ENCODE measurements around the gene ZC3H12D.
A peak's percentile ranks its signal among the peaks of the same experiment; 100 is the strongest.
"Not testable (repeated sequence)": the region's sequence is repeated elsewhere in the genome, so short reads cannot be mapped to it uniquely, and the experiment has no call there.

The ZC3H12D gene

GRCh38 chr6:149484733-149485700 is at the start of gene ZC3H12D:
TSS of gene ZC3H12D (minus strand) at chr6:149485014. CDS start at chr6:149474543, 10,471 bp downstream.
- DNase-seq: no peak

DNA sequence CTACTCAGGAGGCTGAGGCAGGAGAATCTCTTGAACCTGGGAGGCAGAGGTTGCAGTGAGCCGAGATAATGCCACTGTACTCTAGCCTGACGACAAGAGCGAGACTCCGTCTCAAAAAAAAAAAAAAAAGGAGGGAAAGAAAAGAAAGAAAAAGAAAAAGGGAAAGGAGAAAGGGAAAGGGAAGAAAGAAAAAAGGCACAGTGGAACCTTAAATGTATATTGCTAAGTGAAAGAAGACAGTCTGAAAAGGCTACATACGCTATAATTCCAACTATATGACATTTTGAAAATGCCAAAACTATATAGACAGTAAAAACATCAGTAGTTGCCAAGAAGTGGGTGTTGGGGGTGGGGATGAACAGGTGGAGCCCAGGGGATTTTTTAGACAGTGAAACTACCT is 44.8 kb upstream of the ZC3H12D start:
- no peak for DNase-seq

DNA sequence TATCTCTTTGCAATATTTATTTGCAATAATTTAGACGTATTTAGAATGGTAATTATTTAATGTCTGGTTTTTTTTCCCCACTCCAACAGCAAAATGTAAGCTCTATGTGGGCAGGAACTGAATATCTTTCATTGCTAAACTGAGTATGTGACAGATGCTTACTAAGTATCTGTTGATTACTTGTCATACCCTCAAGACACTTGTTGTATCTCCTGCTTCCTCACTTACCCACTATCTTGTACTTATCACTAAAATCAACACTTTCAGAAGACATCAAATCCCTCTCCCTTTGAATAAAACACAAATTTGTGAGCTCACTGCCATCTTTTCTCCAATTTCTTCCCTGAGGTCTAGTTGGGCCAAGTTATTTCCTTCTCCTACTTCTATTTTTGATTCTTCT is 30.7 kb upstream of the ZC3H12D start:
- no peak for DNase-seq

DNA sequence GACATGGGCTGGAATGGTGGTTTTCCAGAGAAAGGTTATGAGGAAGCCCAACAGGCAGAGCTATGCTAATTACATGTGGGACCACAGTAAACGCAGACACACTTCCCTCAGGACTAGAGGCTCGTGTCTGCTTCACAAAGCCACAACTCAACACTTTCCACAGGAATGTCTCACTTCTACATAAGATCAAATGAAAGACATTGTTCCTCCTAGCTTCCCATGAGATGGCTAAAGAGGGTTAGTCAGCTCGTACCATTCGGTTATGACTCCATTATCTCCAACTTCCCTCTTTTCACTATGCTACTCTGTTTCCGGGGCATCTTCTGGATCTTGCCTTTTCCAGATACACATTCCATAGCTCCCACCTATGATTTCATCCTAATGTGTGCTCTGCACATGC is 29.1 kb upstream of the ZC3H12D start:
- DNase-seq: no peak

DNA sequence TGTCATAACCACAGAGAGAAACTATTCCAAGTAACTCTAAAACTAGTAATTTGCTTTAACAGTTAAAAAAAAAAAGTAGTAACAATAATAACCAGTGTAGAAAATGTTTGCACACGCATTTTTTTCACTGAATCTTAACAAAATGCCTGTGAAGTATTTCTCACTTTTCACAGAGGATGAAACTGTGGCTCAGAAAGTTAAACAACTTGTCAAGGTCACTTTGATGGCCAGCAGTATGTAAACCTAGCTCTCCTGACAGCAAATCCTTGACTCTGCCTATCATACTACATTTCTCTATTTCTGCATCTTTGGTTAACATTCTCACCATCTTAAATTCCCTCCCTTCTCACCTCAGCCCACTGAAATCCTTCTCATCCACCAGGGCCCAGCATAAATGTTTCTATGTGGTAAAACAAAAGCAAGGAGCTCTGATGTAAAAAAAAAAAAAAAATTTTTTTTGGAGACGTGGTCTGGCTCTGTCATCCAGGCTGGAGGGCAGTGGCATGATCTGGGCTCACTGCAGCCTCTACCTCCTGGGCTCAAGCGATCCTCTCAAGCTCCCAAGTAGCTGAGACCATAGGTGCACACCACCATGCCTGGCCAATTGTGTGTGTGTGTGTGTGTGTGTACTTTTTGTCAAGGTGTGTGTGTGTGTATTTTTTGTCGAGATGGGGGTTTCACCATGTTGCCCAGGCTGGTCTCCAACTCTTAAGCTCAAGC is 26.1 kb upstream of the ZC3H12D start:
- no peak for DNase-seq

DNA sequence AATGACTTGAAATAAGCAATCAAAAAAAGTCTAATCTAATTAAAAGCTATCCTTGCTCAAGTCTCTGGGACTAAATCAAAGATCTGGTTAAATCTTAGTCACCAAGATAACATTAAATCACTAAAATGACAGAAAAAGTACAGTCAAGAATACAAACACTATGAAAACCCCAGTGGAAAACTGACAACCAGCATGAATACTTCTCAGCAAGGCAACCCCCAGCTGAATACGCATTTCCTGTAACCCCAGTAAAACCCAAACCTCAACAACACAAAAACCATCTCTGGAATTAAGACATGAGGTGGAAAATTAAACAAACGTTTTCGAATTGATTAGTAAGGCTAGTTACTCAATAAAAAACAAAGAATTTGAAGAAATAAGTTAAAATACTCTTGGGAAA is 23.7 kb upstream of the ZC3H12D start:
- no peak for DNase-seq

DNA sequence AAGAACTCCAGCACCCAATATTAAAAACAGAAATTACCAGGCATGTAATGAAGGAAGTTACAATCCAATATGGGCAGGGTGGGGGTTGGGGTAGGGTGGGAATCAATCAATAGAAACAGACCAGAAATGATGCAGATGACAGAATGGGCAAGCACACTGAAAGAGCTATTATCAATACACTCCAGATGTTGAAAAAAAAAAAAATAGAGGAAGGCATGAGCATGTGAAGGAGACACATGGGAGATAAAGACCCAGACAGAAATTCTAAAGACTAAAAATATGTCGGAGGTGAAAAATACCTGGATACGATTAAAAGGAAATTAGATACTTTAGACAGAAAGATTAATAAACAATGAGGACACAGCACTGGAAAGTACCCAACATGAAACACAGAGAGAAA is 19.1 kb upstream of the ZC3H12D start:
- no peak for DNase-seq

GRCh38 chr6:149503276-149503675 is 18.5 kb upstream of the ZC3H12D start:
- DNase-seq: no peak

- no peak for DNase-seq
Measured at GRCh38 chr6:149501768-149502167, 17.0 kb upstream of the ZC3H12D start.

- DNase-seq: no peak
Measured at GRCh38 chr6:149501201-149501600, 16.4 kb upstream of the ZC3H12D start.

- no peak for DNase-seq
Measured at GRCh38 chr6:149500096-149500495, 15.3 kb upstream of the ZC3H12D start.

GRCh38 chr6:149499066-149499465 is 14.3 kb upstream of the ZC3H12D start:
- peak; percentile 82 for DNase-seq

GRCh38 chr6:149497365-149497764 is 12.6 kb upstream of the ZC3H12D start:
- DNase-seq: no peak

DNA sequence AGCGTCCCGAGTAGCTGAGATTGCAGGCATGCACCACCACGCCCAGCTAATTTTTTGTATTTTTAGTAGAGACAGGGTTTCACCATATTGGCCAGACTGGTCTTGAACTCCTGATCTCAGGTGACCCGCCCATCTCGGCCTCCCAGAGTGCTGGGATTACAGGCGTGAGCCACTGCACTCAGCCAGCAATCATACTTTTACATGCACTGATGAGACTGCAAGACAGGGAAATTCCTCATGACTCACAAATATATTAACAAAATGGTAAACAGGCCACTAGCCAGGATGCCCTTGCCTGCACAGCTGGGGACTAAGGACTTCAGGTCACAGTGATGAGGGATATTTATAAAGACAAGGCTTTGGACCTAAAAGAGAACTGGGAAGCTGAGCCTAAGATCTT is 11.8 kb upstream of the ZC3H12D start:
- not testable (repeated sequence) for DNase-seq

DNA sequence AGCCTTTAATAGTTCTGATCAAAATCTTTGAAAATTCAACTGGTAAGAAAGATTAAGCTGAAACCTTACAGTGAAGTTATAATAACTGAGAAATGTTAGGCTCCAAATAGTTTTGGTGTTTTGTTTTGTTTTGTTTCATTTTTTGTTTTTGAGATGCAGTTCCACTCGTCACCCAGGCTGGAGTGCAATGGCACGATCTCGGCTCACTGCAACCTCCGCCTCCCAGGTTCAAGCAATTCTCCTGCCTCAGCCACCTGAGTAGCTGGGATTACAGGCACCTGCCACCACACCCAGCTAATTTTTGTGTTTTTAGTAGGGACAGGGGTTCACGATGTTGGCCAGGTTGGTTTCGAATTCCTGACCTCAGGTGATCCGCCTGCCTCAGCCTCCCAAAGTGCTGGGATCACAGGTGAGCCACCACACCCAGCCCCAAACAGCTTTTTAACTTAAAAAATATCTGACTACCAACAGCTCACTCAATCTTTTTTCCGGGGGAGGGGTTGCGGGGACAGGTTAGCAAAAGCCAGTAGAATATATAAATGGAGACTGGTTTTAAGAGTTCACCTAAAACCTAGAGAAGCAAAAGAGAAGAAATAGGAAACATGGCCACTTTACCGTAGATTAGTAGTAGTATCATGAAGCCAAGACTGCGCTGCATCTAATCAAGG is 10.7 kb upstream of the ZC3H12D start:
- not testable (repeated sequence) for DNase-seq

DNA sequence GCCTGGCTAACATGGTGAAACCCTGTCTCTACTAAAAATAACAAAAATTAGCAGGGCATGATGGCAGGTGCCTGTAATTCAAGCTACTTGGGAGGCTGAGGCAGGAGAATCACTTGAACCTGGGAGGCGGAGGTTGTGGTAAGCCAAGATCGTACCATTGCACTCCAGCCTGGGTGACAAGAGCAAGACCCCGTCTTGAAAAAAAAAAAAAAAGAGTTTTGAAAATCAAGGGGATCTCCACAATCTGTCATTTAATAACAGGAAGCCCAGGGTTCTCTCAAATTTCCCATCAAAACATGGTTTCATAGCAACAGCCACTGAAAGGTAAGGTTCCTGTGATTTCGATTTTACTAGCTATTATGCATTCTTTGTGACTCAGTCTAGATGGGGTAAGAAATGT is 10.0 kb upstream of the ZC3H12D start:
- DNase-seq: not testable (repeated sequence)

- DNase-seq: no peak
Measured at GRCh38 chr6:149493761-149494320, 9.0 kb upstream of the ZC3H12D start.

- no peak for DNase-seq
Measured at GRCh38 chr6:149492798-149493343, 8.1 kb upstream of the ZC3H12D start.

- DNase-seq: no peak
Measured at GRCh38 chr6:149489967-149490366, 5.2 kb upstream of the ZC3H12D start.

- no peak for DNase-seq
Measured at GRCh38 chr6:149488815-149489214, 4.0 kb upstream of the ZC3H12D start.

DNA sequence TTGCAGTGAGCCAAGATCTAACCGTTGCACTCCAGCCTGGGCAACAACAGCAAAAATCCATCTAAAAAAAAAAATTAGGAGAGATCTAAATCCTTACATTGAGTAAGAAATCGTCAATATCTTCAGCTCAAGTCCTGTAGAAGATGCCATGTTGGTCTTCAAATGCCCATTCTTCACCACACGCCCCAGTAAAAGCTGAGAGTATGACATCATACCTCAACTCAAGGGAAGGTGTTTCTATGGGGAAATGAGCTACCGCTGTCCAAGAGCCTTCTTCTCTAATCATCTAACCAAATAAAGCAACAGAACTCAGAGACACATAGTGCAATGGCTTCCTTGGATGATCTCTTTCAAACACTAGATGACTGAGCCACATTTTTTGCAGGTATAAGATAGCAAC is 2.5 kb upstream of the ZC3H12D start:
- no peak for DNase-seq

DNA sequence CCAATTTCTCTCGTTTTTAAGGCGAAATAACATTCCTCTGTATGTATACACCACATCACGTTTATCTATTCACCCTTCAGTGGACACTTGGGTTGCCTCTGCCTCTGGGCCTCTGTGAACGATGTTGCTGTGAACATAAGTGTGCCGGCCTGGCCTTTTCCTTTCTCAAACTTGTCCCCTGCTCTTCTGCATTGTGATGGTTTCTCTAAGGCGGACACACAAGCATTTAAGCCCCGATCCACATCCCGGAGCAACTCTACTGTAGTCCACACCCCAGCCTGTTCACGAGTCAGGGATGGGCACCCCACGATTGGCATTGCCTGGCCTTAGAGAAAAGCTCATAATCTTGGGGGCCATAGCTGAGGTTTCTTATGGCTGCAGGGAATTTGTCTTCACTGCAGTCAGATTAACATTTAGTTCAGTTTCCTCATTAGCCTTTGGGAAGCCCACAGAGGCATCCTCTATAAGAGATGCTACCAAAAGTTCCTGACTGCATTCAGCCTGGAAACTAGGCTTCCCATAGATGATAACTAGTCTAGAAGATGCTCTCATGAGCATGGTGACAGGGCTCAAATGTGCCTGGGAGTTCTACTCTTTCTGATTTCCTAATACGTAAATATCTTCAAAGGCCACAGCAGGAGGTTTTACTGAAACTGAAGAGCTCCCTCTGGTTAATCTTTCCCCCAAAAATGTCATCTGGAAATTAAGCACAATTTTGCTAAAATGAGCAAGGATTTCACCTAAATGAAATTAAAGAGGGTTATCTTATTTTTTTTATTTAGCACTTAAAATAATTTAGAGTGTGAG is 762 bp downstream of the ZC3H12D start:
- no peak for DNase-seq

Data from DMS 273 treated with DMSO at 0.1 percent for 48 hours (cell line).